Kidney (tissue), 14 donors: Measurements from ENCODE around the gene ABL1. TPM values are rescaled to one million over a fixed set of nuclear protein-coding genes. Genes with fewer than 3 reads are reported as not detected.

ENCODE experiments used
- DNase-seq, 5 donors: peaks; one replicate each; pipeline ENCODE4 v3.0.0-alpha.2; 2013 to 2020
- FAIRE-seq: peaks from 2 replicates; lab custom pipeline; 2012; peaks lifted over from hg19 to GRCh38; lab: Jason Lieb, UNC
- H3K27ac ChIP-seq, 2 donors: one replicate each; pipeline ENCODE4 v1.7.0; 2013; ENCODE audit warnings: low read depth in 2 of 2, low read length in 2 of 2, inconsistent platforms in 1 of 2
- H3K27me3 ChIP-seq: one replicate; pipeline ENCODE4 v1.7.1; 2013; ENCODE audit warnings: low read length, inconsistent platforms; ENCODE audit not compliant: control insufficient read depth, insufficient read depth
- H3K36me3 ChIP-seq, 3 donors: one replicate each; pipeline versions ENCODE4 v1.7.0 to v1.7.1; 2013; ENCODE audit warnings: low read length in 3 of 3, control low read depth in 1 of 3, inconsistent platforms in 1 of 3; ENCODE audit not compliant: insufficient read depth in 3 of 3, control insufficient read depth in 2 of 3
- H3K4me1 ChIP-seq, 3 donors: one replicate each; pipeline versions ENCODE4 v1.7.0 to v1.7.1; 2013; ENCODE audit warnings: low read length in 3 of 3, inconsistent platforms in 1 of 3, low read depth in 1 of 3; ENCODE audit not compliant: control insufficient read depth in 2 of 3, insufficient read depth in 2 of 3
- H3K4me3 ChIP-seq, 3 donors: one replicate each; pipeline versions ENCODE4 v1.7.0 to v1.8.1; 2013; ENCODE audit warnings: low read length in 3 of 3, control low read depth in 1 of 3, inconsistent platforms in 1 of 3
- H3K9ac ChIP-seq, 3 donors: one replicate each; pipeline versions ENCODE4 v1.7.0 to v1.7.1; 2013; ENCODE audit warnings: low read length in 3 of 3, control low read depth in 1 of 3, inconsistent platforms in 1 of 3
- H3K9me3 ChIP-seq, 3 donors: one replicate each; pipeline versions ENCODE4 v1.7.0 to v1.7.1; 2013; ENCODE audit warnings: low read length in 3 of 3, control low read depth in 1 of 3, inconsistent platforms in 1 of 3; ENCODE audit not compliant: control insufficient read depth in 2 of 3, insufficient read depth in 1 of 3
- intact Hi-C: fragments of 100-400 bp; cut with DNase I; formaldehyde crosslinking; loops from one replicate; pipeline ENCODE4 v1.11.1; 2022
- polyA plus RNA-seq: library from polyadenylated mRNA; stranded (reverse); fragments of 350-450 nt; fragmentation: Illumina TruSeq; extraction: RNeasy Lipid Tissue Mini Kit (QIAGEN cat#74804); gene quantifications from one replicate; pipeline ENCODE4 v1.2.3, GENCODE V29; 2014; ENCODE audit warnings: low read depth, low replicate concordance; ENCODE audit not compliant: insufficient read depth
- total RNA-seq: library from RNA; stranded (reverse); fragmentation: NEBNext Ultra II Directional; extraction: Animal tissue kit (Norgen Biotek cat#: 25700); gene quantifications from one replicate; pipeline ENCODE4 v1.2.1, GENCODE V29; 2021
- TF ChIP-seq, protein P1 (sequence below): IDR thresholded peaks from 3 replicates; pipeline ENCODE4 v1.5.1; 2012; ENCODE audit warnings: mild to moderate bottlenecking, moderate library complexity, borderline replicate concordance; ENCODE audit not compliant: insufficient read depth; ENCODE audit errors: extremely low read depth
- donor health status: control.
- donor health status: control.
- donor health status: control.
- donor health status: control.
- donor health status: control.
- donor health status: DM: yes; HTN: yes; CAD: no.
- donor health status: Normal renal cell carcinoma (clear cell type).

ABL1 gene
- total and polyA plus RNA-seq, 2 donors from 2014 or later, result 15.0 to 63.6 TPM

DNA sequence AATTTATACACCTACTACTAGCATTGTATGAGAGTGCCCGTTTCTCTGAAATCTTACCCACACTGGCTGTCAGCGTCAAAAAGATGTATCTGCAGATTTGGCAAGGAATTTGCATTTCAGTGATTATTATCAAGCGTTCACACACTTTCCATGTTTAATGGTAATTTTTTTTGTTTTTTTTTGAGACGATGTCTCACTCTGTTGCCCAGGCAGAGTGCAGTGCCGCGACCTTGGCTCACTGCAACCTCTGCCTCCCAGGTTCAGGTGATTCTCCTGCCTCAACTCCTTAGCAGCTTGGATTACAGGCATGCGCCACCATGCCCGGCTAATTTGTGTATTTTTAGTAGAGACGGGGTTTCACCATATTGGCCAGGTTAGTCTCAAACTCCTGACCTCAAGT, 14.3 kb downstream of the ABL1 start:
- TF ChIP-seq, protein P1, sequence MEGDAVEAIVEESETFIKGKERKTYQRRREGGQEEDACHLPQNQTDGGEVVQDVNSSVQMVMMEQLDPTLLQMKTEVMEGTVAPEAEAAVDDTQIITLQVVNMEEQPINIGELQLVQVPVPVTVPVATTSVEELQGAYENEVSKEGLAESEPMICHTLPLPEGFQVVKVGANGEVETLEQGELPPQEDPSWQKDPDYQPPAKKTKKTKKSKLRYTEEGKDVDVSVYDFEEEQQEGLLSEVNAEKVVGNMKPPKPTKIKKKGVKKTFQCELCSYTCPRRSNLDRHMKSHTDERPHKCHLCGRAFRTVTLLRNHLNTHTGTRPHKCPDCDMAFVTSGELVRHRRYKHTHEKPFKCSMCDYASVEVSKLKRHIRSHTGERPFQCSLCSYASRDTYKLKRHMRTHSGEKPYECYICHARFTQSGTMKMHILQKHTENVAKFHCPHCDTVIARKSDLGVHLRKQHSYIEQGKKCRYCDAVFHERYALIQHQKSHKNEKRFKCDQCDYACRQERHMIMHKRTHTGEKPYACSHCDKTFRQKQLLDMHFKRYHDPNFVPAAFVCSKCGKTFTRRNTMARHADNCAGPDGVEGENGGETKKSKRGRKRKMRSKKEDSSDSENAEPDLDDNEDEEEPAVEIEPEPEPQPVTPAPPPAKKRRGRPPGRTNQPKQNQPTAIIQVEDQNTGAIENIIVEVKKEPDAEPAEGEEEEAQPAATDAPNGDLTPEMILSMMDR, result no peak
- intact Hi-C loops, result no loop called here
- Histone ChIP-seq H3K36me3 (peaks cover 0 to 3% (median 0%) of the 10 kb centered on the region in 3 donors), H3K4me1 (peaks cover 4 to 20% (median 15%) of the 10 kb centered on the region in 3 donors), H3K9me3 (no peaks in the 10 kb centered on the region), H3K27me3 (no peaks in the 10 kb centered on the region), H3K9ac (no peak overlapping the region), H3K4me3 (no peak overlapping the region), H3K27ac (peak overlapping the region in 1 of 2 donors; percentile 28)
- DNase-seq (no peak), FAIRE-seq (no peak)

DNA sequence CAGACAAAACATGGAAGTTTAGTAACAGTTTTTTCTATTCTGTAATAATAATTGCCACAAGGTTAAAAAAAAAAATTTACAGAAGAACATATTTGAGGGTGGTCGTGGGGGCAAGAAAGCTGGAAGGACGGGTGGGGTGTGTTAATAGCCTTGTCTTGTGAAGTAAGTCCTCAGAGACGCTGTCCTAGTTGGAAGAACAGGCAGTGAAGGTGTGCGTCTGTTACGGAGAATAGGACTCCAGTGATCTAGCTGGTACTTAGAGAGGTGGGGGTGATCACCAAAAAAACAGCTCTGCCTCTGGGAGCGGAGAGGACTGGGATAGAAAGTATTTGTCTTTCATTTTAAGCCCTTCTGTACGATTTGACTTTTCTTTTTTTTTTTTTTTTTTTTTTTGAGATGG, 17.7 kb downstream of the ABL1 start:
- peaks cover 10 to 16% (median 11%) of the 10 kb centered on the region in 3 donors for H3K36me3 ChIP-seq
- TF ChIP-seq, protein P1, result no peak
- no peaks in the 10 kb centered on the region for H3K27me3 ChIP-seq
- no peaks in the 10 kb centered on the region for H3K9me3 ChIP-seq
- DNase-seq, result no peak
- intact Hi-C loops, result no loop called here
- H3K4me3 ChIP-seq, result no peak overlapping the region
- peaks cover 2 to 6% (median 5%) of the 10 kb centered on the region in 3 donors for H3K4me1 ChIP-seq
- no peak overlapping the region for H3K9ac ChIP-seq
- no peak overlapping the region for H3K27ac ChIP-seq
- FAIRE-seq, result no peak

DNA sequence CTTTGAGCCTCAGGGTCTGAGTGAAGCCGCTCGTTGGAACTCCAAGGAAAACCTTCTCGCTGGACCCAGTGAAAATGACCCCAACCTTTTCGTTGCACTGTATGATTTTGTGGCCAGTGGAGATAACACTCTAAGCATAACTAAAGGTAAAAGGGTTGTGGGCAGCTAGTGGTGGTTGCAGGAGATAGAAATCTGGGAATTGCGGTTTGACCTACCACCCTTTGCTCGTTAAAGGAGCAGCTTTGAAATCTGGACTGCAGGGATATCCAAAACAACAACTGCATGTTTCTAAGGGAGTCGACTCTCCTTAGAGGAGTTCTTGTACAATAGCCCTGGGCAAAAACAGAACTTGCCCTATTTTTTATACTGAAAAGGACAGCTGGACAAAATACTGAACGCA, 19.0 kb downstream of the ABL1 start:
- H3K4me1 ChIP-seq, result peaks cover 0 to 11% (median 3%) of the 10 kb centered on the region in 3 donors
- H3K27me3 ChIP-seq, result no peaks in the 10 kb centered on the region
- H3K9ac ChIP-seq, result no peak overlapping the region
- intact Hi-C loops, result no loop called here
- H3K9me3 ChIP-seq, result no peaks in the 10 kb centered on the region
- DNase-seq (peak in 1 of 5 donors; percentile 4), FAIRE-seq (no peak)
- H3K27ac ChIP-seq, result no peak overlapping the region
- H3K36me3 ChIP-seq, result peaks cover 10 to 16% (median 11%) of the 10 kb centered on the region in 3 donors
- no peak overlapping the region for H3K4me3 ChIP-seq
- TF ChIP-seq, protein P1, result no peak

DNA sequence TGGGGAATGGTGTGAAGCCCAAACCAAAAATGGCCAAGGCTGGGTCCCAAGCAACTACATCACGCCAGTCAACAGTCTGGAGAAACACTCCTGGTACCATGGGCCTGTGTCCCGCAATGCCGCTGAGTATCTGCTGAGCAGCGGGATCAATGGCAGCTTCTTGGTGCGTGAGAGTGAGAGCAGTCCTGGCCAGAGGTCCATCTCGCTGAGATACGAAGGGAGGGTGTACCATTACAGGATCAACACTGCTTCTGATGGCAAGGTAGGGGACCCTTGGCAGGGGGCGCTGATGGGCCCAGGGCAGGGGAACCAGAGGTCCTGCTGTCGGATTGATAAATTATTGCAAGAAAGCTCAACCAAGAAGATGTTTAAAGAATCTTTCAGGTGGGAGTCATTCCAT, 19.8 kb downstream of the ABL1 start:
- Histone ChIP-seq H3K36me3 (peaks cover 10 to 16% (median 11%) of the 10 kb centered on the region in 3 donors), H3K4me3 (no peak overlapping the region), H3K27ac (no peak overlapping the region), H3K27me3 (no peaks in the 10 kb centered on the region), H3K4me1 (peaks cover 0 to 12% (median 0%) of the 10 kb centered on the region in 3 donors), H3K9ac (no peak overlapping the region), H3K9me3 (no peaks in the 10 kb centered on the region)
- FAIRE-seq, result no peak
- intact Hi-C loops, result no loop called here
- TF ChIP-seq, protein P1, result no peak
- DNase-seq, result peak in 1 of 5 donors; percentile 60
